Measurements from ENCODE around the gene UGT1A4. TPM values are rescaled to one million over a fixed set of nuclear protein-coding genes. Genes with fewer than 3 reads are reported as not detected.

The UGT1A4 gene
- total RNA-seq, 2 donors from 2014 or later = 0.93 to 1.8 TPM

GRCh38 chr2:233773854-233774253 is 55.3 kb downstream of the UGT1A4 start:
- Histone ChIP-seq H3K9ac (ENCODE audit: low read depth in 2 of 2, low read length in 2 of 2) (no peak overlapping the region), H3K36me3 (no peaks in the 10 kb centered on the region), H3K4me3 (no peak overlapping the region), H3K27ac (no peak overlapping the region), H3K9me3 (no peaks in the 10 kb centered on the region), H3K4me1 (no peaks in the 10 kb centered on the region), H3K27me3 (no peaks in the 10 kb centered on the region)
- TF ChIP-seq, protein P1, sequence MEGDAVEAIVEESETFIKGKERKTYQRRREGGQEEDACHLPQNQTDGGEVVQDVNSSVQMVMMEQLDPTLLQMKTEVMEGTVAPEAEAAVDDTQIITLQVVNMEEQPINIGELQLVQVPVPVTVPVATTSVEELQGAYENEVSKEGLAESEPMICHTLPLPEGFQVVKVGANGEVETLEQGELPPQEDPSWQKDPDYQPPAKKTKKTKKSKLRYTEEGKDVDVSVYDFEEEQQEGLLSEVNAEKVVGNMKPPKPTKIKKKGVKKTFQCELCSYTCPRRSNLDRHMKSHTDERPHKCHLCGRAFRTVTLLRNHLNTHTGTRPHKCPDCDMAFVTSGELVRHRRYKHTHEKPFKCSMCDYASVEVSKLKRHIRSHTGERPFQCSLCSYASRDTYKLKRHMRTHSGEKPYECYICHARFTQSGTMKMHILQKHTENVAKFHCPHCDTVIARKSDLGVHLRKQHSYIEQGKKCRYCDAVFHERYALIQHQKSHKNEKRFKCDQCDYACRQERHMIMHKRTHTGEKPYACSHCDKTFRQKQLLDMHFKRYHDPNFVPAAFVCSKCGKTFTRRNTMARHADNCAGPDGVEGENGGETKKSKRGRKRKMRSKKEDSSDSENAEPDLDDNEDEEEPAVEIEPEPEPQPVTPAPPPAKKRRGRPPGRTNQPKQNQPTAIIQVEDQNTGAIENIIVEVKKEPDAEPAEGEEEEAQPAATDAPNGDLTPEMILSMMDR (IDR thresholded peaks at IDR 0.05) = no peak
- intact Hi-C loops (cut with DNase I) = no loop called here
- DNase-seq = no peak

DNA sequence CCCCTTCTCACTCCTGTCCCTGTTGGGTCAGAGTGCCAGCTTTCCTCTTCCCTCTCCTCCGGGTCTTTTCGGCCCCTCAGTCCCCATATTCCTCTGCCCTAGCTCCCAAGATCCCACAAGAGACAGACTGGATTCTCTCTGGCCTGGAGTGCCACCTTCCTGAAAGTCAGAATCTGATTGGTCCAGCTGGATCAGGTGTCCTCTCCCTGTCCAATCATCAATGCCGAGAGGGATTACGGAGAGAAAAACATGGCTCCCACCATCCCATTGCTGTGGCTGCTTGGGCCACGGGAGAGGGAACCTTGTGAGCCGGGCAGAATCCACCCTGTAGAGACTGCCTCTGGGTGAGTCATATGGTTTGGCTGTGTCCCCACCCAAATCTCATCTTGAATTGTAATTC is 56.9 kb downstream of the UGT1A4 start:
- intact Hi-C loops (cut with DNase I) = no loop called here
- Histone ChIP-seq H3K4me3 (no peak overlapping the region), H3K27ac (no peak overlapping the region), H3K9me3 (no peaks in the 10 kb centered on the region), H3K27me3 (no peaks in the 10 kb centered on the region), H3K36me3 (no peaks in the 10 kb centered on the region), H3K4me1 (no peaks in the 10 kb centered on the region), H3K9ac (ENCODE audit: low read depth in 2 of 2, low read length in 2 of 2) (no peak overlapping the region)
- no peak for DNase-seq
- TF ChIP-seq, protein P1 (IDR thresholded peaks at IDR 0.05) = no peak

DNA sequence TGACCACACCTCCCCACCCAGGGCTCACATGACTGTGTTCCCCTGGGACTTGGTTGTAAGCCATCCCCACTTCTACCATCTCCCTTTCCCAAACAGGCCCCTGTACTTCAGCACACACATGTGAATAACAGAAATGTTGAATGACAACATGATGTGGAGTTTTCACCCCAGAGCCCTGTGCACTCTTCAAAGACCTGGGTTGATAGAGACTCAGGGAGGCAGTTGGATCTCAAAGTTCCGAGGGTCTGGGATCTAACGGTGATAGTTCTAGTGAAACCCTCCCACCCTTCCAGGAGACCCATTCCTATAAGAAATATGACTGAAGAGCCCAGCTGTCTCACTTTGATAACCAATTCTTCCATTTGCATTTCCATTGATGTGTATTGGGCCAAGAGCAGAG is 59.5 kb downstream of the UGT1A4 start, which contains the start of gene MROH2A:
MROH2A (plus strand) TSS at position 301 of the 400 bp plus-strand sequence. CDS start 1,029 bp downstream, outside the sequence.
- Histone ChIP-seq H3K9me3 (no peaks in the 10 kb centered on the region), H3K36me3 (no peaks in the 10 kb centered on the region), H3K4me1 (no peaks in the 10 kb centered on the region), H3K4me3 (no peak within 1 kb of the TSS), H3K27me3 (no peaks in the 10 kb centered on the region), H3K27ac (no peak within 1 kb of the TSS), H3K9ac (ENCODE audit: low read depth in 2 of 2, low read length in 2 of 2) (no peak within 1 kb of the TSS)
- intact Hi-C loops (cut with DNase I) = no loop called here
- TF ChIP-seq, protein P1 (IDR thresholded peaks at IDR 0.05) = no peak
- DNase-seq = no peak

- TF ChIP-seq, protein P1 (IDR thresholded peaks at IDR 0.05) = no peak
- Histone ChIP-seq H3K36me3 (no peaks in the 10 kb centered on the region), H3K9me3 (no peaks in the 10 kb centered on the region), H3K4me3 (no peak overlapping the region), H3K9ac (ENCODE audit: low read depth in 2 of 2, low read length in 2 of 2) (no peak overlapping the region), H3K27ac (no peak overlapping the region), H3K27me3 (no peaks in the 10 kb centered on the region), H3K4me1 (no peaks in the 10 kb centered on the region)
- intact Hi-C loops (cut with DNase I) = no loop called here
- DNase-seq = no peak
Measured at GRCh38 chr2:233779722-233780121, 61.2 kb downstream of the UGT1A4 start.

DNA sequence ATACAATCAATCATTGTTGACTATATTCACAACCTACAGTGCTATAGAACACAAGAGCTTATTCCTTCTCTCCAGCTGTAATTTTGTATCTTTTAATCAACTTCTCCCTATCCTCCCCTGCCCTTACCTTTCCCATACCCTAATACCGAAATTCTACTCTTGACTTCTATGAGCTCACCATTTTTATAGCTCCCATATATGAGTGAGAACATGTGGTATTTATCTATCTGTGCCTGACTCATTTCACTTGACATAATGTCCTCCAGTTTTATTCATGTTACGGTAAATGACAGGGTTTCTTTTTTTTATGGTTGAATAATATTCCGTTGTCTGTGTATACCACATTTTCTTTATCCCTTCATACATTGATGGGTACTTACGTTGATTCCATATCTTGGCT is 62.2 kb downstream of the UGT1A4 start:
- Histone ChIP-seq H3K9ac (ENCODE audit: low read depth in 2 of 2, low read length in 2 of 2) (no peak overlapping the region), H3K4me1 (no peaks in the 10 kb centered on the region), H3K27me3 (no peaks in the 10 kb centered on the region), H3K4me3 (no peak overlapping the region), H3K9me3 (no peaks in the 10 kb centered on the region), H3K27ac (no peak overlapping the region), H3K36me3 (no peaks in the 10 kb centered on the region)
- intact Hi-C loops (cut with DNase I) = no loop called here
- TF ChIP-seq, protein P1 (IDR thresholded peaks at IDR 0.05) = no peak
- no peak for DNase-seq

Data from colonic mucosa (tissue), 4 donors.